Measurements from ENCODE around the gene NR2E3. TPM values are rescaled to one million over a fixed set of nuclear protein-coding genes. Genes with fewer than 3 reads are reported as not detected.

Gene NR2E3
- total RNA-seq, 1 donor from 2014 or later: not detected

DNA sequence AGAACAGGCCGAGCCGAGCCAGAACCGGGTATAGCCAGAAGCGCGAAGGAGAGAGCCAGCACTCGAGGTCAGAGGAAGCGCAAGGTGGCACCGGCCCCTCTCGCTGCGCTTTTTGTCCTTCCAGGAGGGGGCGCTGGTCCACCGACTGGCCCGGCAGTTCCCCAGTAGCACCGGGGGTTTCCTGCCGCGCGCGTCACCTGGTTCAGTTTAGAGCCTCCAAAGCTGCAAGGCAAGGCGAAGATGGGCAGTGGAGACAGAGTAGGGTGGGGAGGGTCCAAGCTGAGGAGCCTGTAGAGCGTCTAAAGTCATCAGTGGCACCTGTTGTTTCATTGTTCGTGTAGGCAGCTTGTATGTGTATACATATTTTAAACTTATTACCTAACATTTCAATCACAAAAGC, 7.6 kb upstream of the NR2E3 start:
- TF ChIP-seq, protein P1, sequence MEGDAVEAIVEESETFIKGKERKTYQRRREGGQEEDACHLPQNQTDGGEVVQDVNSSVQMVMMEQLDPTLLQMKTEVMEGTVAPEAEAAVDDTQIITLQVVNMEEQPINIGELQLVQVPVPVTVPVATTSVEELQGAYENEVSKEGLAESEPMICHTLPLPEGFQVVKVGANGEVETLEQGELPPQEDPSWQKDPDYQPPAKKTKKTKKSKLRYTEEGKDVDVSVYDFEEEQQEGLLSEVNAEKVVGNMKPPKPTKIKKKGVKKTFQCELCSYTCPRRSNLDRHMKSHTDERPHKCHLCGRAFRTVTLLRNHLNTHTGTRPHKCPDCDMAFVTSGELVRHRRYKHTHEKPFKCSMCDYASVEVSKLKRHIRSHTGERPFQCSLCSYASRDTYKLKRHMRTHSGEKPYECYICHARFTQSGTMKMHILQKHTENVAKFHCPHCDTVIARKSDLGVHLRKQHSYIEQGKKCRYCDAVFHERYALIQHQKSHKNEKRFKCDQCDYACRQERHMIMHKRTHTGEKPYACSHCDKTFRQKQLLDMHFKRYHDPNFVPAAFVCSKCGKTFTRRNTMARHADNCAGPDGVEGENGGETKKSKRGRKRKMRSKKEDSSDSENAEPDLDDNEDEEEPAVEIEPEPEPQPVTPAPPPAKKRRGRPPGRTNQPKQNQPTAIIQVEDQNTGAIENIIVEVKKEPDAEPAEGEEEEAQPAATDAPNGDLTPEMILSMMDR (IDR thresholded peaks at IDR 0.05; ENCODE audit: borderline replicate concordance): peak; percentile 37
- Histone ChIP-seq H3K27ac (replicated peaks) (no peak overlapping the region), H3K4me1 (peaks cover 30% of the 10 kb centered on the region), H3K9me3 (replicated peaks) (no peaks in the 10 kb centered on the region), H3K4me3 (no peak overlapping the region), H3K27me3 (ENCODE audit: low read depth) (peaks cover 2% of the 10 kb centered on the region), H3K36me3 (no peaks in the 10 kb centered on the region)
- intact Hi-C loops (cut with micrococcal nuclease): loop anchor here (10.0 kb wide), 1 partner anchor 358 kb away; no protein-coding TSS in a partner anchor
- no peak for DNase-seq

DNA sequence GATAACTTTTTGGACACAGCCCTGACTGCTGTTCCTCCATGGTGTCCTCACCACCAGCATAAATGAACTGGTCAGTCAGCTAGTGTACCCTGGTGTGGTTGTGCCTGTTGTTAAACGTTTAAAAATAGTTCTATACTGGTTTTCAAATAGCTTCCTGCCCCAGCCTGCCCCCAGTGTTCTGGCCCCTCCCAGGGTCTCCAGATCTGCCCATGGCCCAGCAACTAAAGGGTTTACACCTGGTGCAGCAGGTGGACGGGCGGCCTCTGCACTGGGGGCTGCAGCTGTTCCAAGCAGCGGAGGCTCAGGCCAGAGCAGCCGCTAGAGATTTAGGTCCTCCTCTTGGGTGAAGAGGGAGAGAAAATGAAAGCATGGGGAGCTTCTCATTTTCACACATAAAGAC, 6.1 kb upstream of the NR2E3 start:
- peaks cover 43% of the 10 kb centered on the region for H3K4me1 ChIP-seq
- no peaks in the 10 kb centered on the region for H3K36me3 ChIP-seq
- peaks cover 11% of the 10 kb centered on the region for H3K27me3 ChIP-seq (ENCODE audit: low read depth)
- H3K27ac ChIP-seq (replicated peaks): no peak overlapping the region
- no peak overlapping the region for H3K4me3 ChIP-seq
- intact Hi-C loops (cut with micrococcal nuclease): loop anchor here (10.0 kb wide), 1 partner anchor 359 kb away; no protein-coding TSS in a partner anchor
- TF ChIP-seq, protein P1 (IDR thresholded peaks at IDR 0.05; ENCODE audit: borderline replicate concordance): no peak
- no peaks in the 10 kb centered on the region for H3K9me3 ChIP-seq (replicated peaks)
- no peak for DNase-seq

DNA sequence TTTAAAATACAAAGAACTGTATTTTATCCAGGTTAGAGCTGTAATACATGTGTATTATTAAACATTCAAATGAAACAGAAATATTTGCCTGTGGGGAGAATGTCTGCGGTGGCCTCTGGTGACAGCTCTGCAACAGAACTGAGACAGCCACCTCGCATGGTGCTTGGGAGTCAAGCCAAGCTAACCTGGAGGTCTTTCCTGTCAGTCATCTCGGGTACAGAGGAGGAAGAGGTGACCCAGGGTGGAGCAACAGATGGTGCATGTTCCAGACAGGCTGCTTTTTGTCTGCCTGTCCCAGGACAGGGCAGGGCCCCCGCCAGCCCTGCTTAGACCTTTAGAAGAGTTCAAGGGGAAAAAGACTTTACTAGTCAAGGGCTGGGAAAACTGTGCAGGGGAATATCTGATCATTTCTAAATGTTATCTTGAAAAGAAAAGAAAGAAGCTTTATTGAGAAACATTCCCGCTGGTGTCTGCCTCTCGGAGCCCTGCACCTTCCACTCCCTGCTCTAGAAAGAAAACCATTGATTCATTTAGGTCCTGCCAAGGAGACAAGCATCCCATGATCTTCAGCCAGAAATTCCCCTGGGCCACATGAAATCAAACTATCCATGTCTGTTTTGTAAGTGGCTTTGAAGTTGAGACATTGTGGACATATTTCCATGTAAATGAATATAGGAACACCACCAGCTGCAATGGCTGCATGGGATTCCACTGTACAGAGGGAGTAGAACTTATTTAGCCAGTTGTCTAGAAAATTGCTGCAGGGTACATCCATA, 5.5 kb upstream of the NR2E3 start:
- Histone ChIP-seq H3K36me3 (no peaks in the 10 kb centered on the region), H3K4me3 (no peak overlapping the region), H3K9me3 (replicated peaks) (no peaks in the 10 kb centered on the region), H3K27me3 (ENCODE audit: low read depth) (peaks cover 11% of the 10 kb centered on the region), H3K27ac (replicated peaks) (no peak overlapping the region), H3K4me1 (peaks cover 43% of the 10 kb centered on the region)
- no peak for DNase-seq
- intact Hi-C loops (cut with micrococcal nuclease): loop anchor here (10.0 kb wide), 1 partner anchor 360 kb away; no protein-coding TSS in a partner anchor
- TF ChIP-seq, protein P1 (IDR thresholded peaks at IDR 0.05; ENCODE audit: borderline replicate concordance): no peak

DNA sequence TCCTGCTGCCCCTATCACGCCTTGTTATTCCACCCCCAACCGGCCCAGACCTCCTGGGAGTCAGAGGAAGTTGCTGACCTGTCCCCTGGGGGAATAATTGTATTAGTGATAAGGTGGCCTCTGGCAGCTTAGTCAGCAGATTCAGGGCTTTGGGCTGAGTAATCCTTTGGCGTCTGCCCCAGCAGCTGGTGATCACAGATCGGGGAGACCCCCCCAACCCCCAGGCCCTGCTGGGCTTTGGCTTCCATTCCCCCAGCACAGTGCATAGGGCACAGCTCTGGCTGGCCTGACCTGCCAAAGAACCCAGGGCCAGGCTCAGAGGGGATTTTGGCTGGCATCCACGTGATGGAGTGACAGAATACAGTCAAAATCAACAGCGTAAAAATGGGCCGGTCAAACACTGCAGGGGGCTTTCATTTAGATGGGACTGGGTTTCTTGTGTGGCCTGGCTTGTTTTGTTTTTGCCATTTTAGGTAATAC, 3.9 kb upstream of the NR2E3 start:
- peaks cover 11% of the 10 kb centered on the region for H3K27me3 ChIP-seq (ENCODE audit: low read depth)
- no peak overlapping the region for H3K27ac ChIP-seq (replicated peaks)
- peaks cover 40% of the 10 kb centered on the region for H3K4me1 ChIP-seq
- no peak overlapping the region for H3K4me3 ChIP-seq
- H3K9me3 ChIP-seq (replicated peaks): no peaks in the 10 kb centered on the region
- H3K36me3 ChIP-seq: no peaks in the 10 kb centered on the region
- no peak for DNase-seq
- TF ChIP-seq, protein P1 (IDR thresholded peaks at IDR 0.05; ENCODE audit: borderline replicate concordance): no peak
- intact Hi-C loops (cut with micrococcal nuclease): loop anchor here (10.0 kb wide), 1 partner anchor 362 kb away; no protein-coding TSS in a partner anchor

DNA sequence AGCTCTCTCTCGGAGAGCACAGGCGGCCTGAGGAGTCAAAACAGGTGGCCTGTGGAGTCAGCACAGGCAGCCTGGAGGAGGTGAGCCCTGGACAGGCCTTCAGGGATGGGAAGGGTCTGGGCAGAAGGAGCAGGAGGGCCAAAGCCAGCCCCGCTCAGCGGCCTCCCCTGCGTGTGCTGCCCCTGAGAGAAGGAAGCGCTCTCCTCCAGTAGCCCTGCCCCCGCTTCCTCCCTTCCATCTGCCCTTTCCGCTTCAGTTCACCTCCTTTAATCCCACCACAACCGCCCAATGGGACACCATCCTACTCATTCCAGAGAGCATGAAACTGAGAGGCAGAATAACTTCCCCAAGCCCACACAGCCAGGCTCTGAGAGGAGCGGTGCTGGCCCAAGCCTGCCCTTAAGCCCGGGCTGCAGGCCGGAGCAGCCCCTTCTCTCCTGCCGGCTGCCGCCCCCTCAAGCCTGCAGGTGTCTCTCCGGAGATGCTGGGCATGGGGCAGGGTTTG, 3.2 kb upstream of the NR2E3 start:
- intact Hi-C loops (cut with micrococcal nuclease): loop anchor here (10.0 kb wide), 1 partner anchor 362 kb away; no protein-coding TSS in a partner anchor
- no peaks in the 10 kb centered on the region for H3K9me3 ChIP-seq (replicated peaks)
- H3K27ac ChIP-seq (replicated peaks): no peak overlapping the region
- no peak for DNase-seq
- no peak overlapping the region for H3K4me3 ChIP-seq
- H3K4me1 ChIP-seq: peaks cover 40% of the 10 kb centered on the region
- H3K36me3 ChIP-seq: no peaks in the 10 kb centered on the region
- H3K27me3 ChIP-seq (ENCODE audit: low read depth): peaks cover 11% of the 10 kb centered on the region
- TF ChIP-seq, protein P1 (IDR thresholded peaks at IDR 0.05; ENCODE audit: borderline replicate concordance): no peak

Data from left ventricle myocardium inferior (tissue), 1 donor.